ENCODE measurements around the gene NSUN2.

Gene NSUN2

DNA sequence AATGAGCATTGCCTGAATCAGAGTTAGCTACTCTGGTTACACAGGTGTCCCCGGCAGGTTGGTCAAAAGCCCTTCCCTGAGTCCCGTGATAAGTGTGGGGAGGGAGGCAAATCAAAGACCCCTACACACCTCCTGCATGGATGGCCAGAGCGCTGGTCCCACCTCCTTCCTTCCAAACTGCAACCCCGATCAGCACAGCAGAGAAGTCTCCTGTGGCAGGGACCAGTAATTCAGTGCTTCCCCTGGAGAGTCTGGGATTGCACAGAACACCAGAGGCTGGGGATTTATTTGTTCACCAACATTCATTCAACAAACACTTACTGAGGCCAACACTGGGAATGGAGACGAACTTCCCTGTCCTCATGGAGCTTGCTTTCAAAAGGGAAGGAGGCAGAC lies 46.2 kb downstream of the NSUN2 start:
- Histone ChIP-seq H3K4me3 (ENCODE audit: low read depth, low read length) (no peak overlapping the region), H3K27me3 (no peaks in the 10 kb centered on the region), H3K9me3 (no peaks in the 10 kb centered on the region), H3K36me3 (no peaks in the 10 kb centered on the region), H3K4me1 (no peaks in the 10 kb centered on the region)
- no peak for TF ChIP-seq CTCF (IDR thresholded peaks at IDR 0.05; ENCODE audit: low read depth, low read length)
- no peak for DNase-seq

DNA sequence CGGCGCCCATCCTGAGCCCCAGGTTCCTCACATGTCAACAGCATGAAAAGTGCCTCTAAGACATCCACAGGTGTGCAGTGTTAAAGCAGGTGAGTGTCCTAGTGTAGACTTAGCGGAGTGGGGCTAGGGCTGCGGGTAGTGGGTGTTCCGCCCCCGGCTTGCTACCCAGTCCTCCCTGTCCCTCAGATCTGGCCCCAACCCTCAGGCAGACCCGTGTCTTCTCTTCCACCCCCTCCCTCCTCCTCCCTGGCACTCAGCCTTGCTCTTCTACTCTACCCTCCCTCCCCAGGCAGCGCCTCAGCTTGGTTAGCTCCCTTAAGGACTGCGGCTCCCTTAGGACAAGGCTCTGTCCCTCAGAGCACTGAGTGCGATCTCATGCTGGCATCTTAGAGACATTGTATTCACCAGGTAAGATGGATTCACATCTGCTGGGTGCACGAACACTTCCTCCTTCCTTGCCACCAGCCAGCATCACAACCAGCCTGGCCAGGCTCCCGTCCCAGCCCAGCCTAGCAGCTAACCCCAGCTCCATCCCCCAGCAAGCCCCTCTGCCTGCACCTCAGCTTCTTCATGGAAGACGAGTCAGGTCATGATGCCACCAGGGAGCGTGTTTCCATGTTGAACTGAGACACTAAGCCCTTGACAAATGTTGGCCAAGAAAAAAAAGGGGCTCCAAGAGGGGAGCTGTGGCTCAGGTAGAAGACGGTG lies 46.8 kb downstream of the NSUN2 start:
- Histone ChIP-seq H3K27me3 (no peaks in the 10 kb centered on the region), H3K9me3 (no peaks in the 10 kb centered on the region), H3K4me3 (ENCODE audit: low read depth, low read length) (no peak overlapping the region), H3K36me3 (no peaks in the 10 kb centered on the region), H3K4me1 (no peaks in the 10 kb centered on the region)
- no peak for DNase-seq
- TF ChIP-seq CTCF (IDR thresholded peaks at IDR 0.05; ENCODE audit: low read depth, low read length) = no peak

DNA sequence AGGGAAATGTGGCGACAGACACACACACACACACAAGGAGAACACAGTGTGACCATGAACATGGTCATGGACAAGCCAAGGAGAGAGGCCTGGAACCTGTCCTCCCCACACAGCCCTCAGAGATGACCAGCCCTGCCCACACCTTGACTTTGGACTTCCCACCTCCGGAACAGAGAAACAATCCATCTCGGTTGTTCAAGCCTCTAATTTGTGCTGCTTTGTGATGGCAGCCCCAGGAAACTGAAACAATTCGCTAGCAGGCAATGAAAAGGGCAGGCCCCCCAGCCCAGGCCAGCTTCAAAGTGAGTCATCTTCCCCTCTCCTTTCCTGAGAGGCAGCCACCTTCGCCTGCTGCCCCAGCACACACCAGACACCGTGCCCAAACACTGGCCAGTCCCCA lies 47.7 kb downstream of the NSUN2 start:
- TF ChIP-seq CTCF (IDR thresholded peaks at IDR 0.05; ENCODE audit: low read depth, low read length) = no peak
- no peaks in the 10 kb centered on the region for H3K9me3 ChIP-seq
- no peak overlapping the region for H3K4me3 ChIP-seq (ENCODE audit: low read depth, low read length)
- H3K4me1 ChIP-seq = no peaks in the 10 kb centered on the region
- H3K27me3 ChIP-seq = no peaks in the 10 kb centered on the region
- no peak for DNase-seq
- no peaks in the 10 kb centered on the region for H3K36me3 ChIP-seq

DNA sequence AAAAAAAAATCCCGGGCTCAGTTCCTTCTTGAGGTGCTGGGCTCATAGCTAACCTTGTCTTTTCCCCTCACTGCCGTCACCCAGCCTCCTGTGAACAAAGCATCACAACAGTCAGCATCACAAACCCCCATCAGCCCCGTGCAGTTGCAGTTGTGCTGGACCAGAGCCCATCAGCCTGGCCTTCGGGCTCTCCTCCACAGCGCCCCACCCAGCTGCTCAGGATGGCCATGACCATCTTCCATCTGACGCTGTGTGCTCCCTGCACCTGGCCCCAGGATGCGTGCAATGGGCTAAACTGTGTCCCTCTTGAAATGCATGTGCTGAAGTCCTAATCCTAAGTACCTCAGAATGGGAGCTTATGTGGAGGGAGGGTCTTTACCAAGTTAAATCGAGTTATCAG lies 48.1 kb downstream of the NSUN2 start:
- Histone ChIP-seq H3K4me3 (ENCODE audit: low read depth, low read length) (no peak overlapping the region), H3K27me3 (no peaks in the 10 kb centered on the region), H3K9me3 (no peaks in the 10 kb centered on the region), H3K4me1 (no peaks in the 10 kb centered on the region), H3K36me3 (no peaks in the 10 kb centered on the region)
- no peak for DNase-seq
- no peak for TF ChIP-seq CTCF (IDR thresholded peaks at IDR 0.05; ENCODE audit: low read depth, low read length)

GRCh38 chr5:6584101-6584645 lies 48.7 kb downstream of the NSUN2 start:
- Histone ChIP-seq H3K4me3 (ENCODE audit: low read depth, low read length) (no peak overlapping the region), H3K9me3 (no peaks in the 10 kb centered on the region), H3K4me1 (no peaks in the 10 kb centered on the region), H3K27me3 (no peaks in the 10 kb centered on the region), H3K36me3 (no peaks in the 10 kb centered on the region)
- no peak for DNase-seq
- TF ChIP-seq CTCF (IDR thresholded peaks at IDR 0.05; ENCODE audit: low read depth, low read length) = no peak

Measured in BE2C (cell line).